ENCODE data around the gene NUDCD3.

DNA sequence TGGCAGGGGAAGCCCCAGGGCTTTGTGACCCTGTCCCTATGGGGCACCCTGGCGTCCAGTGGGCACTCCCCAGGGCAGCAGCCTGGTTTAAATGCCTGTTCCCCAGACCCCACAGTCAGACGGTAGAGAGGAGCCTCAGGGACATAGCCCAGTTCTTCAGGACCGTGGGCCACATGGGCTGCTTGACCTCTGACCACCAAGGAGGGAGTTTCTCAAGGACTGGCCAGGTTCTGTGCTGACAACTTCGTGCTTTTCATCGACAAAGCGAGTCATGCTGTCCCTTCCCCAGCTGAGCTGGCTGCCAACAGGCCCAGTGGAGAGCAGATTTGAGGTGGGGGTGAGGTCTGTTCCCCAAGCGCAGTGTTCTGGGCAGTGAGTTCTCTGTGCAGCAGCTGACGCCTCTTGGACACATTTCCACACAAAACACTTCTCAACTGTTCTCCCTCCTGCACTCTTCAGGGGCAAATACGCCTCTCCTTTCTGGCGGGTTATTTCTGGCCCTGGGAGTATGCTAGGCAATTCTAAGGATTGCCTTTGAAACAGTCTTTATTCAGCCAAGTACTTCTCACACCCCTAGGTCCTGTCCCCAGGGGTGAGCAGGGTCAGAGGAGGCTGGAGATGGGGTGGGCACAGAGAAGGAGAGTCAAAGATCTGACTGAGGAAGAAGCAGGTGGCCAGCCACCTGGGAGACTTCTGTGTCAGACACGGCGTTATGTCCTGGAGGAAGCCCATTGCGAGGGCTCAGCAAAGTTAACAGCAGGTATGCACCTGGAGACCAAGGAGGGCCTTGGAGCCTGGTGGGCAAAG, 107.8 kb downstream of the NUDCD3 start:
- no peak for TF ChIP-seq POLR2A (IDR thresholded peaks at IDR 0.05)
- TF ChIP-seq, protein P1, sequence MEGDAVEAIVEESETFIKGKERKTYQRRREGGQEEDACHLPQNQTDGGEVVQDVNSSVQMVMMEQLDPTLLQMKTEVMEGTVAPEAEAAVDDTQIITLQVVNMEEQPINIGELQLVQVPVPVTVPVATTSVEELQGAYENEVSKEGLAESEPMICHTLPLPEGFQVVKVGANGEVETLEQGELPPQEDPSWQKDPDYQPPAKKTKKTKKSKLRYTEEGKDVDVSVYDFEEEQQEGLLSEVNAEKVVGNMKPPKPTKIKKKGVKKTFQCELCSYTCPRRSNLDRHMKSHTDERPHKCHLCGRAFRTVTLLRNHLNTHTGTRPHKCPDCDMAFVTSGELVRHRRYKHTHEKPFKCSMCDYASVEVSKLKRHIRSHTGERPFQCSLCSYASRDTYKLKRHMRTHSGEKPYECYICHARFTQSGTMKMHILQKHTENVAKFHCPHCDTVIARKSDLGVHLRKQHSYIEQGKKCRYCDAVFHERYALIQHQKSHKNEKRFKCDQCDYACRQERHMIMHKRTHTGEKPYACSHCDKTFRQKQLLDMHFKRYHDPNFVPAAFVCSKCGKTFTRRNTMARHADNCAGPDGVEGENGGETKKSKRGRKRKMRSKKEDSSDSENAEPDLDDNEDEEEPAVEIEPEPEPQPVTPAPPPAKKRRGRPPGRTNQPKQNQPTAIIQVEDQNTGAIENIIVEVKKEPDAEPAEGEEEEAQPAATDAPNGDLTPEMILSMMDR (IDR thresholded peaks at IDR 0.05) = no peak
